ENCODE data around the gene ECM1. TPM values are rescaled to one million over a fixed set of nuclear protein-coding genes. Genes with fewer than 3 reads are reported as not detected.
A peak's percentile ranks its signal among the peaks of the same experiment; 100 is the strongest.

ECM1 gene
- total and polyA plus RNA-seq, 2 experiments from 2014 or later = 0.74 to 1.1 TPM

GRCh38 chr1:150535511-150536287 is 27.8 kb downstream of the ECM1 start:
- DNase-seq (ENCODE audit: low spot score) = no peak
- Histone ChIP-seq H4K20me1 (replicated peaks; ENCODE audit: insufficient read depth) (no peaks in the 10 kb centered on the region), H3K36me3 (ENCODE audit: insufficient read depth) (no peaks in the 10 kb centered on the region), H3K4me1 (ENCODE audit: insufficient read depth) (peaks cover 7% of the 10 kb centered on the region; the same call in 1 of the 2 replicates), H3K9me2 (ENCODE audit: insufficient read depth) (no peaks in the 10 kb centered on the region), H3K27me3 (ENCODE audit: insufficient read depth) (no peaks in the 10 kb centered on the region), H3K27ac (ENCODE audit: low read depth) (no peak overlapping the region), H3K4me2 (no peak overlapping the region), H3F3A (replicated peaks; ENCODE audit: low read depth) (peaks cover 7% of the 10 kb centered on the region; the same call in 1 of the 2 replicates), H3K4me3 (no peak overlapping the region), H2AFZ (no peak overlapping the region), H3K79me2 (replicated peaks; ENCODE audit: insufficient read depth) (no peaks in the 10 kb centered on the region)
- Mint-ChIP-seq H3K9me3 (no peaks in the 10 kb centered on the region), H3K27me3 (ENCODE audit: insufficient read depth, low read depth, poor library complexity) (peaks cover 9% of the 10 kb centered on the region), H3K4me3 (no peak overlapping the region), H3K36me3 (ENCODE audit: low read depth) (no peaks in the 10 kb centered on the region), H3K27ac (0 out of 2 replicates have a peak overlapping the region, but pooled peaks have one; percentile 13), H3K4me1 (peaks cover 28% of the 10 kb centered on the region)
- ATAC-seq = no peak
- TF ChIP-seq CREB1 (CRISPR knock-in tag; IDR thresholded peaks at IDR 0.05; ENCODE audit: low read depth) (no peak), POLR2AphosphoS5 (IDR thresholded peaks at IDR 0.05; ENCODE audit: low read depth) (no peak), NANOG (IDR thresholded peaks at IDR 0.05; ENCODE audit: borderline replicate concordance) (no peak), JUNB (IDR thresholded peaks at IDR 0.05; ENCODE audit: unreplicated experiment) (no peak), ETS1 (IDR thresholded peaks at IDR 0.05) (no peak), REST (IDR thresholded peaks at IDR 0.05; ENCODE audit: unreplicated experiment) (no peak), ZNF331 (CRISPR knock-in tag; IDR thresholded peaks at IDR 0.05; ENCODE audit: low read depth) (no peak), EZH2phosphoT487 (IDR thresholded peaks at IDR 0.05; ENCODE audit: unreplicated experiment) (no peak), STAT1 (IDR thresholded peaks at IDR 0.05; ENCODE audit: unreplicated experiment) (no peak), ZNF114 (CRISPR knock-in tag; IDR thresholded peaks at IDR 0.05) (no peak), EZH2 (IDR thresholded peaks at IDR 0.05; ENCODE audit: low read depth, unreplicated experiment) (no peak)
- TF ChIP-seq, protein P1, sequence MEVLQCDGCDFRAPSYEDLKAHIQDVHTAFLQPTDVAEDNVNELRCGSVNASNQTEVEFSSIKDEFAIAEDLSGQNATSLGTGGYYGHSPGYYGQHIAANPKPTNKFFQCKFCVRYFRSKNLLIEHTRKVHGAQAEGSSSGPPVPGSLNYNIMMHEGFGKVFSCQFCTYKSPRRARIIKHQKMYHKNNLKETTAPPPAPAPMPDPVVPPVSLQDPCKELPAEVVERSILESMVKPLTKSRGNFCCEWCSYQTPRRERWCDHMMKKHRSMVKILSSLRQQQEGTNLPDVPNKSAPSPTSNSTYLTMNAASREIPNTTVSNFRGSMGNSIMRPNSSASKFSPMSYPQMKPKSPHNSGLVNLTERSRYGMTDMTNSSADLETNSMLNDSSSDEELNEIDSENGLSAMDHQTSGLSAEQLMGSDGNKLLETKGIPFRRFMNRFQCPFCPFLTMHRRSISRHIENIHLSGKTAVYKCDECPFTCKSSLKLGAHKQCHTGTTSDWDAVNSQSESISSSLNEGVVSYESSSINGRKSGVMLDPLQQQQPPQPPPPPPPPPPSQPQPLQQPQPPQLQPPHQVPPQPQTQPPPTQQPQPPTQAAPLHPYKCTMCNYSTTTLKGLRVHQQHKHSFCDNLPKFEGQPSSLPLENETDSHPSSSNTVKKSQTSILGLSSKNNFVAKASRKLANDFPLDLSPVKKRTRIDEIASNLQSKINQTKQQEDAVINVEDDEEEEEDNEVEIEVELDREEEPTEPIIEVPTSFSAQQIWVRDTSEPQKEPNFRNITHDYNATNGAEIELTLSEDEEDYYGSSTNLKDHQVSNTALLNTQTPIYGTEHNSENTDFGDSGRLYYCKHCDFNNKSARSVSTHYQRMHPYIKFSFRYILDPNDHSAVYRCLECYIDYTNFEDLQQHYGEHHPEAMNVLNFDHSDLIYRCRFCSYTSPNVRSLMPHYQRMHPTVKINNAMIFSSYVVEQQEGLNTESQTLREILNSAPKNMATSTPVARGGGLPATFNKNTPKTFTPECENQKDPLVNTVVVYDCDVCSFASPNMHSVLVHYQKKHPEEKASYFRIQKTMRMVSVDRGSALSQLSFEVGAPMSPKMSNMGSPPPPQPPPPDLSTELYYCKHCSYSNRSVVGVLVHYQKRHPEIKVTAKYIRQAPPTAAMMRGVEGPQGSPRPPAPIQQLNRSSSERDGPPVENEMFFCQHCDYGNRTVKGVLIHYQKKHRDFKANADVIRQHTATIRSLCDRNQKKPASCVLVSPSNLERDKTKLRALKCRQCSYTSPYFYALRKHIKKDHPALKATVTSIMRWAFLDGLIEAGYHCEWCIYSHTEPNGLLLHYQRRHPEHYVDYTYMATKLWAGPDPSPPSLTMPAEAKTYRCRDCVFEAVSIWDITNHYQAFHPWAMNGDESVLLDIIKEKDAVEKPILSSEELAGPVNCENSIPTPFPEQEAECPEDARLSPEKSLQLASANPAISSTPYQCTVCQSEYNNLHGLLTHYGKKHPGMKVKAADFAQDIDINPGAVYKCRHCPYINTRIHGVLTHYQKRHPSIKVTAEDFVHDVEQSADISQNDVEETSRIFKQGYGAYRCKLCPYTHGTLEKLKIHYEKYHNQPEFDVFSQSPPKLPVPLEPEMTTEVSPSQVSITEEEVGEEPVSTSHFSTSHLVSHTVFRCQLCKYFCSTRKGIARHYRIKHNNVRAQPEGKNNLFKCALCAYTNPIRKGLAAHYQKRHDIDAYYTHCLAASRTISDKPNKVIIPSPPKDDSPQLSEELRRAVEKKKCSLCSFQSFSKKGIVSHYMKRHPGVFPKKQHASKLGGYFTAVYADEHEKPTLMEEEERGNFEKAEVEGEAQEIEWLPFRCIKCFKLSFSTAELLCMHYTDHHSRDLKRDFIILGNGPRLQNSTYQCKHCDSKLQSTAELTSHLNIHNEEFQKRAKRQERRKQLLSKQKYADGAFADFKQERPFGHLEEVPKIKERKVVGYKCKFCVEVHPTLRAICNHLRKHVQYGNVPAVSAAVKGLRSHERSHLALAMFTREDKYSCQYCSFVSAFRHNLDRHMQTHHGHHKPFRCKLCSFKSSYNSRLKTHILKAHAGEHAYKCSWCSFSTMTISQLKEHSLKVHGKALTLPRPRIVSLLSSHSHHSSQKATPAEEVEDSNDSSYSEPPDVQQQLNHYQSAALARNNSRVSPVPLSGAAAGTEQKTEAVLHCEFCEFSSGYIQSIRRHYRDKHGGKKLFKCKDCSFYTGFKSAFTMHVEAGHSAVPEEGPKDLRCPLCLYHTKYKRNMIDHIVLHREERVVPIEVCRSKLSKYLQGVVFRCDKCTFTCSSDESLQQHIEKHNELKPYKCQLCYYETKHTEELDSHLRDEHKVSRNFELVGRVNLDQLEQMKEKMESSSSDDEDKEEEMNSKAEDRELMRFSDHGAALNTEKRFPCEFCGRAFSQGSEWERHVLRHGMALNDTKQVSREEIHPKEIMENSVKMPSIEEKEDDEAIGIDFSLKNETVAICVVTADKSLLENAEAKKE (CRISPR knock-in tag; IDR thresholded peaks at IDR 0.05) = no peak
- TF ChIP-seq, protein P2, sequence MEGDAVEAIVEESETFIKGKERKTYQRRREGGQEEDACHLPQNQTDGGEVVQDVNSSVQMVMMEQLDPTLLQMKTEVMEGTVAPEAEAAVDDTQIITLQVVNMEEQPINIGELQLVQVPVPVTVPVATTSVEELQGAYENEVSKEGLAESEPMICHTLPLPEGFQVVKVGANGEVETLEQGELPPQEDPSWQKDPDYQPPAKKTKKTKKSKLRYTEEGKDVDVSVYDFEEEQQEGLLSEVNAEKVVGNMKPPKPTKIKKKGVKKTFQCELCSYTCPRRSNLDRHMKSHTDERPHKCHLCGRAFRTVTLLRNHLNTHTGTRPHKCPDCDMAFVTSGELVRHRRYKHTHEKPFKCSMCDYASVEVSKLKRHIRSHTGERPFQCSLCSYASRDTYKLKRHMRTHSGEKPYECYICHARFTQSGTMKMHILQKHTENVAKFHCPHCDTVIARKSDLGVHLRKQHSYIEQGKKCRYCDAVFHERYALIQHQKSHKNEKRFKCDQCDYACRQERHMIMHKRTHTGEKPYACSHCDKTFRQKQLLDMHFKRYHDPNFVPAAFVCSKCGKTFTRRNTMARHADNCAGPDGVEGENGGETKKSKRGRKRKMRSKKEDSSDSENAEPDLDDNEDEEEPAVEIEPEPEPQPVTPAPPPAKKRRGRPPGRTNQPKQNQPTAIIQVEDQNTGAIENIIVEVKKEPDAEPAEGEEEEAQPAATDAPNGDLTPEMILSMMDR (conservative IDR thresholded peaks at IDR 0.05; ENCODE audit: low read depth in 2 of 2) = no peak
